Glutamatergic neuron (in vitro differentiated cells): Measurements from ENCODE around the gene CUL1. TPM values are rescaled to one million over a fixed set of nuclear protein-coding genes. Genes with fewer than 3 reads are reported as not detected.

ENCODE experiments used
- DNase-seq: peaks from one replicate; pipeline ENCODE4 v3.0.0; 2022
- H3K27ac Mint-ChIP-seq: one replicate; pipeline ENCODE4 v1.8.0; 2020; ENCODE audit warnings: mild to moderate bottlenecking, mixed read lengths, inconsistent platforms; ENCODE audit not compliant: unreplicated experiment
- H3K27me3 Mint-ChIP-seq: one replicate; pipeline ENCODE4 v1.8.0; 2020; ENCODE audit warnings: mild to moderate bottlenecking, moderate library complexity, mixed read lengths, inconsistent platforms; ENCODE audit not compliant: unreplicated experiment
- H3K36me3 Mint-ChIP-seq: one replicate; pipeline ENCODE4 v1.8.0; 2020; ENCODE audit warnings: mild to moderate bottlenecking, mixed read lengths, inconsistent platforms; ENCODE audit not compliant: unreplicated experiment
- H3K4me1 Mint-ChIP-seq: one replicate; pipeline ENCODE4 v1.8.0; 2020; ENCODE audit warnings: mild to moderate bottlenecking, low read depth, mixed read lengths, inconsistent platforms; ENCODE audit not compliant: unreplicated experiment
- H3K4me3 Mint-ChIP-seq: one replicate; pipeline ENCODE4 v1.8.0; 2020; ENCODE audit warnings: mild to moderate bottlenecking, mixed read lengths, inconsistent platforms; ENCODE audit not compliant: unreplicated experiment
- H3K9me3 Mint-ChIP-seq: one replicate; pipeline ENCODE4 v1.8.0; 2020; ENCODE audit warnings: mild to moderate bottlenecking, moderate library complexity, mixed read lengths, inconsistent platforms; ENCODE audit not compliant: unreplicated experiment
- total RNA-seq: library from RNA; stranded (reverse); fragmentation: NEBNext Ultra II Directional; extraction: Animal tissue kit (Norgen Biotek cat#: 25700); gene quantifications from one replicate; pipeline ENCODE4 v1.2.1, GENCODE V29; 2021; ENCODE audit not compliant: unreplicated experiment
- TF ChIP-seq, protein P1 (sequence below): fragments of 200-600 bp; sonication (generic); IDR thresholded peaks from one replicate; pipeline ENCODE4 v1.5.0; 2021; ENCODE audit not compliant: partially characterized antibody, unreplicated experiment

CUL1 gene
- total RNA-seq, 1 donor from 2014 or later: 65.0 TPM

DNA sequence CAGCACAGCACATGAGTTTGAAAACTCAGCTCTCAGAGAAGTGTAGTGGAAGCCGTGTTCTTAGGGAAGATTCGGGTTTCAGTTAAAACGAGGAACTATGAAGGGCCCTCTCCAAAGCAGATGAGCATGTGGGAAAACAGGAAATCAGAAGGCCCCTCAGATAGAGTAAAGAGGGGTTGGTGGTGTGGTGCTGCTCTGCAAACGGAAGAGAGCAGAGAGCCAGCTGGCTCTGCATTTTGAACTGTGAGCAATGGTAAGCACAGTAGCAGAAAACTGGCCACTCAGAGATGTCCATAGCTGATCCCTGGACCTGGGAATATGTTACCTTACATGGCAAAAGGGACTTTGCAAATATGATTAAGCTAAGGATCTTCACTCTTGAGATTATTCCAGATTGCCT is 27.9 kb upstream of the CUL1 start:
- no peak overlapping the region for H3K4me3 Mint-ChIP-seq
- DNase-seq: no peak
- H3K27ac Mint-ChIP-seq: no peak overlapping the region
- peaks cover 1% of the 10 kb centered on the region for H3K9me3 Mint-ChIP-seq
- TF ChIP-seq, protein P1, sequence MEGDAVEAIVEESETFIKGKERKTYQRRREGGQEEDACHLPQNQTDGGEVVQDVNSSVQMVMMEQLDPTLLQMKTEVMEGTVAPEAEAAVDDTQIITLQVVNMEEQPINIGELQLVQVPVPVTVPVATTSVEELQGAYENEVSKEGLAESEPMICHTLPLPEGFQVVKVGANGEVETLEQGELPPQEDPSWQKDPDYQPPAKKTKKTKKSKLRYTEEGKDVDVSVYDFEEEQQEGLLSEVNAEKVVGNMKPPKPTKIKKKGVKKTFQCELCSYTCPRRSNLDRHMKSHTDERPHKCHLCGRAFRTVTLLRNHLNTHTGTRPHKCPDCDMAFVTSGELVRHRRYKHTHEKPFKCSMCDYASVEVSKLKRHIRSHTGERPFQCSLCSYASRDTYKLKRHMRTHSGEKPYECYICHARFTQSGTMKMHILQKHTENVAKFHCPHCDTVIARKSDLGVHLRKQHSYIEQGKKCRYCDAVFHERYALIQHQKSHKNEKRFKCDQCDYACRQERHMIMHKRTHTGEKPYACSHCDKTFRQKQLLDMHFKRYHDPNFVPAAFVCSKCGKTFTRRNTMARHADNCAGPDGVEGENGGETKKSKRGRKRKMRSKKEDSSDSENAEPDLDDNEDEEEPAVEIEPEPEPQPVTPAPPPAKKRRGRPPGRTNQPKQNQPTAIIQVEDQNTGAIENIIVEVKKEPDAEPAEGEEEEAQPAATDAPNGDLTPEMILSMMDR: no peak
- H3K4me1 Mint-ChIP-seq: no peaks in the 10 kb centered on the region
- H3K27me3 Mint-ChIP-seq: peaks cover 2% of the 10 kb centered on the region
- H3K36me3 Mint-ChIP-seq: peaks cover 14% of the 10 kb centered on the region

DNA sequence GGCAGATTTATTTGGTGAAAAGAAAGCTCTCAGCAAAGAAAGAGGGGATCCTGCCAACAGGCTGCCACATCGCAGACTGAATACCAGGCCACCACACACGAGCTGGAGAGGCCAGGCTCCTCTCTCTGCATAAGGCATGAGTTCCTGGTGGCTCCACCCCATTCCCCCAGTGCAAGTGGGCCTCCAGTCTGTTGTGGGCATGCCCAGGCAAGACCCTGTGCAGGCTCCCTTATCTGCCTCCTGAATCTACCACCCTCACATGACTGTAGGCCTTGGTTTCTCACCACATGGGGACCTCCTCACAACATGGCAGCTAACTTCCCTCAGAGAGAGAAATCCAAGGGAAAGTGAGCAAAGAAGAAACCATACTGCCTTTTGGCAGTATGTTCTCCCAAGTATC is 26.7 kb upstream of the CUL1 start:
- no peaks in the 10 kb centered on the region for H3K4me1 Mint-ChIP-seq
- no peaks in the 10 kb centered on the region for H3K9me3 Mint-ChIP-seq
- TF ChIP-seq, protein P1: no peak

DNA sequence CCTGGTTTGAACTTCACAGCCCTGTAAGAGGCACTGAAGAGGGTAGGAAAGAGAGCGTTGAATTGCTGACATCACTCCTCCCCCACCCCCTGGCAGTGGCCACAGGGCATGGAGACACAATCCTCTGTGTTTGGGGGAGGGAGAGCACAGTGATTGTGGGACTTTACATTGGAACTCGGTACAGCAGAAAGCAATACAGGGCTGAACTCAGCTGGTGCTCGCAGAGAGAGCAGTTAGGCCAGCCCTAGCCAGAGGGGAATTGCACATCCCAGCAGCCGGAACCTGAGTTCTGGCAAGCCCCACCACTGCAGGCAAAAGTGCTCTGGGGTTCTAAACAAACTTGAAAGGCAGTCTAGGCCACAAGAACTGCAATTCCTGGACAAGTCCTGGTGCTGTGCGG is 24.0 kb upstream of the CUL1 start:
- TF ChIP-seq, protein P1: no peak
- Mint-ChIP-seq H3K36me3 (peaks cover 14% of the 10 kb centered on the region), H3K27me3 (no peaks in the 10 kb centered on the region), H3K4me1 (no peaks in the 10 kb centered on the region), H3K27ac (no peak overlapping the region), H3K4me3 (no peak overlapping the region), H3K9me3 (peaks cover 2% of the 10 kb centered on the region)
- no peak for DNase-seq

More for the DNA sequence above, 26.7 kb upstream of the CUL1 start:
- Mint-ChIP-seq H3K4me3 (no peak overlapping the region), H3K36me3 (peaks cover 14% of the 10 kb centered on the region), H3K27me3 (peaks cover 2% of the 10 kb centered on the region), H3K27ac (no peak overlapping the region)
- DNase-seq: no peak

DNA sequence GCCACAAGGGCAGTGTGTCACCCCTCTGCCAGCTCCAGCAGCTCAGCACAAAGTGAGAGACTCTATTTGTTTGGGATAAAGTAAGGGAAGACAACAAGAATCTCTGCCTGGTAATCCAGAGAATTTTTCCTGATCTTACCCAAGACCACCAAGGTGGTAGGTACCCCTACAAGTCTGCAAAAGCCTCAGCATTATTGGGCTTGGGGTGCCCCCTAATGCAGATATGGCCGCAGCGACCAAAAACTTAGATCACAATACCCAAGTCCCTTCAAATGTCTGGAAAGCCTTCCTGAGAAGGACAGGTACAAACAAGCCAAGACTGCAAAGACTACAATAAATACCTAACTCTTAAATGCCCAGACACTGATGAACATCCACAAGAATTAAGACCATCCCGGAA is 22.4 kb upstream of the CUL1 start:
- no peak for DNase-seq
- Mint-ChIP-seq H3K4me3 (no peak overlapping the region), H3K27me3 (peaks cover 2% of the 10 kb centered on the region), H3K9me3 (peaks cover 4% of the 10 kb centered on the region), H3K27ac (no peak overlapping the region), H3K4me1 (no peaks in the 10 kb centered on the region), H3K36me3 (peaks cover 15% of the 10 kb centered on the region)
- TF ChIP-seq, protein P1: no peak

DNA sequence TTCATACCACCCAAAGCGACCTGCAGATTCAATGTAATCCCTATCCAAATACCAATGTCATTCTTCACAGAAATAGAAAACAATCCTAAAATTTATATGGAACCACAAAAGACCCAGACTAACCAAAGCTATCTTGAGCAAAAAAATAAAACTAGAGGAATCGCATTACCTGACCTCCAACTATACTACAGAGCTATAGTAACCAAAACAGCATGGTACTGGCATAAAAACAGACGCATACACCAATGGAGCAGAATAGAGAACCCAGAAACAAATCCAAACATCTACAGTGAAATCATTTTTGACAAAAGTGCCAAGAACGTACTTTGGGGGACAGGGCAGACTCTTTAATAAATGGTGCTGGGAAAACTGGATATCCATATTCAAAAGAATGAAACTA is 16.9 kb upstream of the CUL1 start:
- no peak for DNase-seq
- Mint-ChIP-seq H3K4me1 (no peaks in the 10 kb centered on the region), H3K27me3 (peaks cover 2% of the 10 kb centered on the region), H3K9me3 (peaks cover 4% of the 10 kb centered on the region), H3K27ac (no peak overlapping the region), H3K36me3 (peaks cover 6% of the 10 kb centered on the region), H3K4me3 (no peak overlapping the region)
- TF ChIP-seq, protein P1: no peak
